GM10248 (cell line): ENCODE measurements around the gene SMYD3.

Experiments used
- CTCF ChIA-PET: fragments of 300-600 bp; sonication (Branson Sonifier 250); formaldehyde crosslinking; extraction: SDS; loops from one replicate; lab custom pipeline; 2021; ENCODE audit warnings: antibody characterized with exemption; lab: Yijun Ruan, JAX
- POLR2A ChIA-PET: fragments of 350-650 bp; sonication (Branson Sonifier 250); formaldehyde crosslinking; extraction: SDS; loops from one replicate; lab custom pipeline; 2020; ENCODE audit warnings: antibody characterized with exemption; lab: Yijun Ruan, JAX
- DNase-seq: peaks from one replicate; pipeline ENCODE4 v3.0.0; 2012; ENCODE audit errors: extremely low spot score
- TF ChIP-seq, protein P1 (sequence below): IDR thresholded peaks from 2 replicates; pipeline ENCODE4 v1.5.1; 2012; ENCODE audit warnings: mild to moderate bottlenecking, low read depth; ENCODE audit errors: extremely low read depth, missing control alignments, control extremely low read depth

Gene SMYD3

DNA sequence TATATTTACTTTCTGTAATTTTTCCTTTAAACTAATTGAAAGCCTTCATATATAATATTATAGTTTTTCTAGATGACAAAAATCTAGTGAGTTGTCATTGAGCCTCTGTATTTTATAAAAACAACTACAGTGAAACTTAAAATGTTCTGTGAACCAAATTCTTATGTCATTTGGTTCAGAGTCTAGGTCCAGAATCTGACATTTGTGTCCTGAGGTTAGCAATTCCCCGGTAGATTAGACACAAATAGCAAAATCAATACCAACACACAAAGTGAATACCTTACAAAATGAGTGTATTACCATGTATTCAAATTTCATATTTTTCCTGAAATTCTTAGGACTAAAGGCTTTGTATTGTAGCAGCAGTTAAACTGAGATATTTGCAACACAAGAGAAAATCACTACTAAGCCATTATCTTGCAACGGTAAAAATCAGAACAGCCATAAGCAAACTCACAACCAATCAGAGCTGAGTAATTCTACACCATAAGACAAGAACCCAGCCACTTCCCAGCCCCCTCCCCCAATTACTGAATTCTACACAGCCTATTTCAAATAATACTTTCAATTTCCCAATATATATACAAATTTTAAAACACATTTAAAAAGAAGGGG is 573.5 kb downstream of the SMYD3 start:
- CTCF ChIA-PET: interaction anchor here (1.0 kb wide), 1 partner anchor 22 kb away, joined by 3 read pairs; no protein-coding TSS in a partner anchor

DNA sequence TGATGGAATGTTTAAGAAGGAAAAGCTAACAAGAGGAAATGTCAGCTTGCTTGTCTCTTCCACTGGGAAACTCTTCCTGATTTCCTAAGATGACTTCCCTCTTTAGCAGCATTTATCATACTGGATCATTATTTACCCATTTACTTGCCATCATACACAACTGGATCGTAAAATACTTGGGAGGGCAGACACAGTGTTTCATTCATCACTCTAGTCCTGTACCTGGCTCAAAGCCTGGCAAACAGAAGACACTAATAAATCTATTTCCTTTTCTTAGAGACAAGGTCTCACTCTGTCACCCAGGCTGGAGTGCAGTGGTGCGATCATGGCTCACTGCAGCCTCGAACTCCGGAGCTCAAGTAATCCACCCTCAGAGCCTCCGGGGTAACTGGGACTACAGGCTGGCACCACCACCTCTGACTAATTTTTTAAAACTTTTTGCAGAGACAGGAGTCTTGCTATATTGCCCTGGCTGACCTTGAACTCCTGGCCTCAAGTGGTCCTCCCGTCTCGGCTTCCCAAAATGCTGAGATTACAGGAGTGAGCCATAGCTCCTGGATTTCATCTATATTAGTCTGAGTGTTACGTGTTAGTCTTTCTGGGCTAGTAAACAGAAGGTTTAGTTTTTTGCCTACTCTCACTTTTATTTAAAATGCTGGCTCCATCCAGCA is 574.6 kb downstream of the SMYD3 start:
- ChIA-PET CTCF (interaction anchor here (0.7 to 1.0 kb wide), 2 partner anchors 10 to 24 kb away, joined by 3 read pairs; no protein-coding TSS in a partner anchor), POLR2A (no interaction called here)
- TF ChIP-seq, protein P1, sequence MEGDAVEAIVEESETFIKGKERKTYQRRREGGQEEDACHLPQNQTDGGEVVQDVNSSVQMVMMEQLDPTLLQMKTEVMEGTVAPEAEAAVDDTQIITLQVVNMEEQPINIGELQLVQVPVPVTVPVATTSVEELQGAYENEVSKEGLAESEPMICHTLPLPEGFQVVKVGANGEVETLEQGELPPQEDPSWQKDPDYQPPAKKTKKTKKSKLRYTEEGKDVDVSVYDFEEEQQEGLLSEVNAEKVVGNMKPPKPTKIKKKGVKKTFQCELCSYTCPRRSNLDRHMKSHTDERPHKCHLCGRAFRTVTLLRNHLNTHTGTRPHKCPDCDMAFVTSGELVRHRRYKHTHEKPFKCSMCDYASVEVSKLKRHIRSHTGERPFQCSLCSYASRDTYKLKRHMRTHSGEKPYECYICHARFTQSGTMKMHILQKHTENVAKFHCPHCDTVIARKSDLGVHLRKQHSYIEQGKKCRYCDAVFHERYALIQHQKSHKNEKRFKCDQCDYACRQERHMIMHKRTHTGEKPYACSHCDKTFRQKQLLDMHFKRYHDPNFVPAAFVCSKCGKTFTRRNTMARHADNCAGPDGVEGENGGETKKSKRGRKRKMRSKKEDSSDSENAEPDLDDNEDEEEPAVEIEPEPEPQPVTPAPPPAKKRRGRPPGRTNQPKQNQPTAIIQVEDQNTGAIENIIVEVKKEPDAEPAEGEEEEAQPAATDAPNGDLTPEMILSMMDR: no peak
- DNase-seq: no peak

More for the DNA sequence above, 573.5 kb downstream of the SMYD3 start:
- POLR2A ChIA-PET: no interaction called here
- no peak for DNase-seq
- TF ChIP-seq, protein P1: no peak

DNA sequence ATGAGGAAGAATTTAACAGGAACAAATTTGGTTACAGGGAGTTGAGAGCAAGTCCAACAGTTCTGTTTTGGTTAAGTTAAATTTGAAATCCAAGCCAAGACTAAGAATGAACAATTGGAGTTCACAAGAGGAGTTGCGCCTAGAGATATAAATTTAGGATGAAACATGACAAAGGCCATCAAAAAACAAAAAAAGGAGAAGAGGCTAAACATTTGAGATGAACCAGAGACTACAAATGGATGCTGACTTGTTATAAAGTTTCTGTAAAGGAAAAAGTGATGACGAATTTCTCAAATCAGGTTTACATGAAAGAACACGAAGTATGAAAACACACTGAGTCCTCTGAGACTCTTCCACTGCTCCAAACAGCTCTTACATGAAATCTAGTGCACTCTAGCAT is 575.6 kb downstream of the SMYD3 start:
- ChIA-PET CTCF (interaction anchor here (0.7 to 3.3 kb wide), 2 partner anchors 8 to 9 kb away, joined by 3 to 13 read pairs; no protein-coding TSS in a partner anchor), POLR2A (no interaction called here)
- no peak for DNase-seq
- TF ChIP-seq, protein P1: no peak

- ChIA-PET CTCF (interaction anchor here (2.2 to 3.3 kb wide), 3 partner anchors 11 to 41 kb away, joined by 4 to 13 read pairs (median 5); no protein-coding TSS in a partner anchor), POLR2A (no interaction called here)
- no peak for DNase-seq
- TF ChIP-seq, protein P1: no peak
Observed at GRCh38 chr1:245929224-245929623, 577.9 kb downstream of the SMYD3 start.

- DNase-seq: no peak
- TF ChIP-seq, protein P1: no peak
- POLR2A ChIA-PET: no interaction called here
- CTCF ChIA-PET: interaction anchor here (1.1 kb wide), 1 partner anchor 10 kb away, joined by 4 read pairs; no protein-coding TSS in a partner anchor
Observed at GRCh38 chr1:245926888-245927287, 580.2 kb downstream of the SMYD3 start.

- DNase-seq: no peak
- TF ChIP-seq, protein P1: no peak
- ChIA-PET CTCF (no interaction called here), POLR2A (no interaction called here)
Observed at GRCh38 chr1:245923215-245923614, 583.9 kb downstream of the SMYD3 start.
